Activated T-cell treated with anti-CD3 and anti-CD28 coated beads, Interleukin-2, amount 50 U/mL, for 72 hours (primary cell): ENCODE measurements around the gene UNC5C. TPM values are rescaled to one million over a fixed set of nuclear protein-coding genes. Genes with fewer than 3 reads are reported as not detected.

ENCODE experiments used
- ATAC-seq, 2 donors: fragments of 150-1000 bp; cut with Tn5 transposase; replicated peaks in 1 of 2; 2 replicates each; pipeline ENCODE4 v1.10.0; 2021; ENCODE audit warnings: moderate library complexity in 2 of 2, mild to moderate bottlenecking in 1 of 2
- DNase-seq, 2 donors: peaks; one replicate each; pipeline ENCODE4 v3.0.0; 2021 to 2022; ENCODE audit warnings: mixed read lengths in 1 of 2
- H3K27ac Mint-ChIP-seq: one replicate; pipeline ENCODE4 v1.8.0; 2022; ENCODE audit warnings: mild to moderate bottlenecking, moderate library complexity, mixed read lengths
- H3K27me3 Mint-ChIP-seq: one replicate; pipeline ENCODE4 v1.8.0; 2022; ENCODE audit warnings: low read depth, mixed read lengths
- H3K36me3 Mint-ChIP-seq, 2 donors: one replicate each; pipeline ENCODE4 v1.8.0; 2022; ENCODE audit warnings: mixed read lengths in 2 of 2, mild to moderate bottlenecking in 1 of 2; ENCODE audit not compliant: insufficient read depth in 2 of 2
- H3K4me1 Mint-ChIP-seq: one replicate; pipeline ENCODE4 v1.8.0; 2022; ENCODE audit warnings: low read depth, mixed read lengths
- H3K4me3 Mint-ChIP-seq, 2 donors: one replicate each; pipeline ENCODE4 v1.8.0; 2022; ENCODE audit warnings: mild to moderate bottlenecking in 2 of 2, mixed read lengths in 2 of 2, moderate library complexity in 2 of 2
- H3K9me3 Mint-ChIP-seq, 2 donors: one replicate each; pipeline ENCODE4 v1.8.0; 2022; ENCODE audit warnings: mixed read lengths in 2 of 2
- total RNA-seq, 2 donors: library from RNA; stranded (reverse); gene quantifications; one replicate each; pipeline ENCODE4 v1.2.3, GENCODE V29; 2022

Gene UNC5C
- total RNA-seq, 2 donors from 2014 or later: 0.14 to 0.21 TPM

DNA sequence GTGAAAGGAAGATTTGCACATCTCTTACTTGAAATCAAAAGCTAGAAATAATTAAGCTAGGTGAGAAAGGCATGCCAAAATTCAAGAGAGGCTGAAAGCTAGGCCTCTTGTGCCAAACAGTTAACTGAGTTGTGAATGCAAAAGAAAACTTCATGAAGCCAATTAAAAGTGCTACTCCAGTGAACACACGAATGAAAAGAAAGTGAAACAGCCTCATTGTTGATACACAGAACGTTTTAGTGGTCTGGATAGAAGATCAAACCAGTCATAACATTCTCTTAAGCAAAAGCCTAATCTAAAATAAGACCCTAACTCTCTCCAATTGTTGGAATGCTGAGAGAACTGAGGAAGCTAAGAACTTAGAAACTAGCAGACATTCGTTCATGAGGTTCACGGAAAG, 122.3 kb downstream of the UNC5C start:
- no peak for DNase-seq
- H3K36me3 Mint-ChIP-seq: no peaks in the 10 kb centered on the region
- H3K27ac Mint-ChIP-seq: no peak overlapping the region
- H3K4me1 Mint-ChIP-seq: no peaks in the 10 kb centered on the region
- no peak for ATAC-seq
- no peaks in the 10 kb centered on the region for H3K27me3 Mint-ChIP-seq
- H3K4me3 Mint-ChIP-seq: peak overlapping the region; percentile 9 to 41
- H3K9me3 Mint-ChIP-seq: no peaks in the 10 kb centered on the region

- H3K4me3 Mint-ChIP-seq: no peak overlapping the region
- H3K9me3 Mint-ChIP-seq: no peaks in the 10 kb centered on the region
- no peak for DNase-seq
- H3K4me1 Mint-ChIP-seq: peaks cover 7% of the 10 kb centered on the region
- no peaks in the 10 kb centered on the region for H3K27me3 Mint-ChIP-seq
- ATAC-seq: no peak
- H3K27ac Mint-ChIP-seq: no peak overlapping the region
- H3K36me3 Mint-ChIP-seq: no peaks in the 10 kb centered on the region
Measured at GRCh38 chr4:95422436-95422835, 126.3 kb downstream of the UNC5C start.

DNA sequence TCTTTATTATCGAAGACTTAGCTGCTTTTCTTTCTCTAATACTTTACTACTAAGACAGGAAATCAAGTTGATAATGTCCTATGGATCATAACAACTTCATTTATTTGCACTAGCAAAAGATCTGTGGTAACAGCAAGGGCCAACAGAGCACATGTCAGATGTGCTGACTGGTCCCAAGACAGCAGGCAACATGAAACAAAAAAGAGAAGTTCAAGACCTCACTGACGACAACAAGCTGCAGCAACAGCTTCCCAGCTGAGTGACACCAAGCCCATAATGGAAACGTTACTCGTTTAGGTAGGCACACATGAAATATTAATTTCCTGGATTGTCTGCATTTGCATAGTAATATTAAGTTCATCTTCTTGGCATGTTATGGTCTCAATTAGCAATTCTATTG, 126.9 kb downstream of the UNC5C start:
- Mint-ChIP-seq H3K4me3 (no peak overlapping the region), H3K36me3 (no peaks in the 10 kb centered on the region), H3K4me1 (peaks cover 9% of the 10 kb centered on the region), H3K27ac (no peak overlapping the region), H3K27me3 (no peaks in the 10 kb centered on the region), H3K9me3 (no peaks in the 10 kb centered on the region)
- DNase-seq (no peak), ATAC-seq (no peak)

DNA sequence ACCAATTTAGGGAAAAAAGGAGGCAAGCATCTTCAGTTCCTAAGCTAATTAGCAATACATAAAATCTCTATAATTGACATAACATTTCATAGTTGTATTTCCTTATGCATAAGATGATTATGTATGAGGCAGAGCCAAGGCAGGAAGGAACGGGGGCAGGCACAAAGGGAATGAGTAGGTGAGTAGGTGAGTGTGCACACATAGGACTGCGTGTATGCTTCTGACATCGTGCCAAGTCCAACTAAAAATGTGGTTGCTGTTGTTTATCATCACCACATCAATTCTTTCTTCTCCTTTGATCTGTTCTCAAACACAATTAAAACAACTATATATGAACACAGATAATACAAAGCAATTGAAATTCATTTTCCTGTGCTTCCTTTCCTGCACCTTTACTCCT, 131.2 kb downstream of the UNC5C start:
- peaks cover 9% of the 10 kb centered on the region for H3K4me1 Mint-ChIP-seq
- no peaks in the 10 kb centered on the region for H3K9me3 Mint-ChIP-seq
- DNase-seq (no peak), ATAC-seq (no peak)
- H3K36me3 Mint-ChIP-seq: no peaks in the 10 kb centered on the region
- H3K27ac Mint-ChIP-seq: no peak overlapping the region
- H3K4me3 Mint-ChIP-seq: no peak overlapping the region
- peaks cover 14% of the 10 kb centered on the region for H3K27me3 Mint-ChIP-seq

- DNase-seq: no peak
- Mint-ChIP-seq H3K36me3 (no peaks in the 10 kb centered on the region), H3K4me3 (no peak overlapping the region), H3K9me3 (no peaks in the 10 kb centered on the region), H3K27ac (no peak overlapping the region), H3K27me3 (peaks cover 23% of the 10 kb centered on the region), H3K4me1 (peaks cover 9% of the 10 kb centered on the region)
- no peak for ATAC-seq
Measured at GRCh38 chr4:95415346-95415771, 133.4 kb downstream of the UNC5C start.

DNA sequence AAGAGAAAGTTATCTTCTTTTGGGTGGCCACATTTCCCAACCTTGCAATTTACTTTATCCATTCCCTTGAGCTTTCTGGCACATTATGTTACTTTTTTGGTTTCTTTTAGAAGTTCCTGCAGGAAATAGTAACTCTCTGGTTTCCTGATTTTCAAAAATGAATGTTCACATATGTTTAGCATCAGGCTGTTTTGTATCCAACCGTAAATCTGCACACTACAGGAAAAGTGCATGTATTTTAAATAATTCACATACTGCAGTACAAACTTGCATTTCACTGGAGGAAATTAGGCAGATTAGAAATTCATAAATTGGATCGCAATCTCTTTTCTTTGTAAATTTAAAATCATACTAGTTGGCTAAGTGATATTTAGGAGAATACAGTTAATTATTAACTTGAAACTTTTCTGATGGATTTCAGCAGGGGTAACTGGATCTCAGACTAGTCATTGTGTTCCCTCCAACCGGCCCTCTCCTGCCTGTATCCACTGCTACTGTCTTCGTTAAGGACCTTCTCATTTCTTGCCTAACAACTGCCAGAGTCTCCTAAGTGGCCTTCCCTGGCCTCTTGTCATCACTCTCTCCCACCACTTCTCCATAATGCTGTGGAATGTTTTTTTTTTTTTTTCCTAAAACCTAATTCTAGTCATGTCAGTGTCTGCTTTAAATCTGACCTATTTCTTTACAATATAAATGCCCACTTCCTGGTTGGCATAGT, 137.2 kb downstream of the UNC5C start:
- Mint-ChIP-seq H3K9me3 (no peaks in the 10 kb centered on the region), H3K4me1 (no peaks in the 10 kb centered on the region), H3K4me3 (no peak overlapping the region), H3K36me3 (no peaks in the 10 kb centered on the region), H3K27ac (no peak overlapping the region), H3K27me3 (peaks cover 23% of the 10 kb centered on the region)
- DNase-seq: no peak
- ATAC-seq: no peak

DNA sequence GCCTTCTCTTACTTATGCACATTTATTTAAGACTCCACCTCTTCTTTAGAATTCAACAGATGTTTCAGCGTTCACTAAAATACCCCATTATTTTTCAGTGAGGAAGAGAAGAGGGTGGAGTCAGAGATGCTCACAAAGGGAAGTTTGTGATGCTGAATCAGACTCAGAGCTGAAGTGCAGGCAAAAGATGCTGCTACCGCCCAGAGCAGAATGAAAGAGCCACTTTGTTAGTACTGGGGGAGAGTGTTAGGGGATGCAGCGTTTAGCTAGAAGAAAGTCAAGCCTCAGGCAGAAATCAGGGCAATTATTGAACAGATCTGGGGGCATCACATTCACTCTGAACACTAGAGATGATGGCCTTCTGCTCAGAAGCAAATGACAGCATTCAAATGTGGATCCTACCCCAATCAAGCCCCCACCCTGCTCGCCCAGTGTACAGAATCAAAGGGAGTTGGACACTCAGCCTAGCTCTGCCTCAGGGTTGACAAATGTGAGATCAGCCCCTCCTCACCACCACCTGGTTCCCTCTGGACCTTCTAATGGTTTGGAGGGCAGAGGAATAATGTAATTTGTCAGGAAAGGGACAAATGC, 138.3 kb downstream of the UNC5C start:
- ATAC-seq (no peak), DNase-seq (no peak)
- Mint-ChIP-seq H3K27ac (no peak overlapping the region), H3K4me1 (no peaks in the 10 kb centered on the region), H3K27me3 (peaks cover 16% of the 10 kb centered on the region), H3K4me3 (no peak overlapping the region), H3K36me3 (no peaks in the 10 kb centered on the region), H3K9me3 (no peaks in the 10 kb centered on the region)

- peaks cover 16% of the 10 kb centered on the region for H3K27me3 Mint-ChIP-seq
- no peaks in the 10 kb centered on the region for H3K36me3 Mint-ChIP-seq
- no peaks in the 10 kb centered on the region for H3K9me3 Mint-ChIP-seq
- no peak overlapping the region for H3K4me3 Mint-ChIP-seq
- DNase-seq (no peak), ATAC-seq (no peak)
- no peak overlapping the region for H3K27ac Mint-ChIP-seq
- no peaks in the 10 kb centered on the region for H3K4me1 Mint-ChIP-seq
Measured at GRCh38 chr4:95409750-95410149, 139.0 kb downstream of the UNC5C start.

DNA sequence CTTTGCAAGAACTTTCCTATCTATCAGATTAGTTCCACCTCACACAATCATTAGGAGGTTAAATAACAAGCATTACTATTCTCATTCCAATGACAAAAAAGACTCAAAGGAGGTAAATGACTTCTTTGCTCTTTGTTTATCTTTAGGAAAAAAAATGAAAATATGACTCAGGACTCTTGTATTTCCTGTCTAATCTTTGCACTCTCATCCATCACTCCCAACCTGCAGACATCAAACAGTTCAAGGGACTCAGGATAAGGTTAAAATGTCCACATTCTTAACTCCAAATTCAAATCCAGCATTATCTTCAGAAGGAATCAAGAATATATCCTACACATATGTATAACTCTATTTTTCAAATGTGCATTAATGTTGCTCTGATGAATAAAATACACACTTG, 139.6 kb downstream of the UNC5C start:
- Mint-ChIP-seq H3K4me3 (no peak overlapping the region), H3K27ac (no peak overlapping the region)

GRCh38 chr4:95402299-95402698, 146.5 kb downstream of the UNC5C start:
- no peak overlapping the region for H3K4me3 Mint-ChIP-seq
- no peaks in the 10 kb centered on the region for H3K9me3 Mint-ChIP-seq
- ATAC-seq (no peak), DNase-seq (no peak)
- no peak overlapping the region for H3K27ac Mint-ChIP-seq
- H3K4me1 Mint-ChIP-seq: no peaks in the 10 kb centered on the region
- H3K36me3 Mint-ChIP-seq: no peaks in the 10 kb centered on the region
- no peaks in the 10 kb centered on the region for H3K27me3 Mint-ChIP-seq

More for the DNA sequence above, 139.6 kb downstream of the UNC5C start:
- no peak for DNase-seq
- Mint-ChIP-seq H3K4me1 (no peaks in the 10 kb centered on the region), H3K27me3 (peaks cover 16% of the 10 kb centered on the region), H3K36me3 (no peaks in the 10 kb centered on the region), H3K9me3 (no peaks in the 10 kb centered on the region)
- no peak for ATAC-seq

- no peak for ATAC-seq
- DNase-seq: no peak
- no peak overlapping the region for H3K27ac Mint-ChIP-seq
- H3K4me3 Mint-ChIP-seq: no peak overlapping the region
- peaks cover 6% of the 10 kb centered on the region for H3K27me3 Mint-ChIP-seq
- no peaks in the 10 kb centered on the region for H3K9me3 Mint-ChIP-seq
- H3K4me1 Mint-ChIP-seq: no peaks in the 10 kb centered on the region
- no peaks in the 10 kb centered on the region for H3K36me3 Mint-ChIP-seq
Measured at GRCh38 chr4:95398217-95398616, 150.6 kb downstream of the UNC5C start.

DNA sequence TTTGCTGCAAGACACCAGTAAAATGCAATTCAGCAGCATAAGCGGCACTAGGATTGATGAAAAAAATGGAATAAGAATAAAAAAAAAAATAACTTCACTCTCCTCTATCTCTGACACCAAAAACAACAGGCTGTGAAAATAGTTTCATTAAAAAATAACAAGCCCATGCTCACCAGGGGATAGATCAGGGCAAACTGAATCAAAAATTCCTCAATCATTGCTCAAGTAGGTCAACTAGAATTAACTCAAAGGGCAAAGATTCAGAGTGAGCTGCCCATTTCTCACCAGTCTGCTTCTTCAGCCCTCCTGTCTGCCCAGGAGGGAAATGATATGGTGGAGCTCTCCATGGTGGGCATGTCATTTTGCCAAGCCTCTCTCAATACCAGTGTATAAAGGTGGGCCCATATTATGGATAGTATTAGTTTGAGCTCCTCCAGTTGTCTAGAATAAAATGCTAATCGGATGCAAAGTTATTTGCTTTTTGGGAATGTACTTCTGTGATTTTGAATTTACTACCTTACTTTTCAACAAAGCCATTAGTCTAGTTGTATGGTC, 153.9 kb downstream of the UNC5C start:
- Mint-ChIP-seq H3K9me3 (no peaks in the 10 kb centered on the region), H3K4me1 (no peaks in the 10 kb centered on the region), H3K27me3 (peaks cover 6% of the 10 kb centered on the region), H3K4me3 (no peak overlapping the region), H3K36me3 (no peaks in the 10 kb centered on the region), H3K27ac (no peak overlapping the region)
- no peak for DNase-seq
- ATAC-seq: no peak

GRCh38 chr4:95393821-95394220, 155.0 kb downstream of the UNC5C start:
- Mint-ChIP-seq H3K9me3 (no peaks in the 10 kb centered on the region), H3K27me3 (peaks cover 6% of the 10 kb centered on the region), H3K4me1 (no peaks in the 10 kb centered on the region), H3K36me3 (no peaks in the 10 kb centered on the region), H3K4me3 (no peak overlapping the region), H3K27ac (no peak overlapping the region)
- ATAC-seq: no peak
- no peak for DNase-seq

- H3K9me3 Mint-ChIP-seq: no peaks in the 10 kb centered on the region
- peaks cover 16% of the 10 kb centered on the region for H3K27me3 Mint-ChIP-seq
- H3K4me1 Mint-ChIP-seq: no peaks in the 10 kb centered on the region
- DNase-seq: no peak
- no peak for ATAC-seq
- H3K36me3 Mint-ChIP-seq: no peaks in the 10 kb centered on the region
- no peak overlapping the region for H3K4me3 Mint-ChIP-seq
- H3K27ac Mint-ChIP-seq: no peak overlapping the region
Measured at GRCh38 chr4:95388911-95389310, 159.9 kb downstream of the UNC5C start.
